HG03469 (cell line): Measurements from ENCODE around the gene TPD52L2.
"Not testable (repeated sequence)": the region's sequence is repeated elsewhere in the genome, so short reads cannot be mapped to it uniquely, and the experiment has no call there.

Source experiments
- ATAC-seq: cut with Tn5 transposase; IDR thresholded peaks from one replicate; pipeline ENCODE4 v1.9.1; 2021; ENCODE audit warnings: mild to moderate bottlenecking, moderate library complexity, moderate number of reproducible peaks; ENCODE audit not compliant: unreplicated experiment

TPD52L2 gene

GRCh38 chr20:63835021-63835858, 29.8 kb upstream of the TPD52L2 start:
- ATAC-seq: no peak

GRCh38 chr20:63836458-63837344, 28.4 kb upstream of the TPD52L2 start:
- no peak for ATAC-seq

GRCh38 chr20:63837479-63837878, 27.6 kb upstream of the TPD52L2 start:
- no peak for ATAC-seq

GRCh38 chr20:63839620-63840019, 25.4 kb upstream of the TPD52L2 start:
- ATAC-seq: no peak

- no peak for ATAC-seq
Measured at GRCh38 chr20:63840405-63840828, 24.7 kb upstream of the TPD52L2 start.

GRCh38 chr20:63842258-63842657, 22.8 kb upstream of the TPD52L2 start:
- ATAC-seq: no peak

- ATAC-seq: no peak
Measured at GRCh38 chr20:63843222-63843621, 21.8 kb upstream of the TPD52L2 start.

GRCh38 chr20:63843778-63844177, 21.3 kb upstream of the TPD52L2 start:
- ATAC-seq: no peak

- no peak for ATAC-seq
Measured at GRCh38 chr20:63844511-63844991, 20.5 kb upstream of the TPD52L2 start.

- ATAC-seq: no peak
Measured at GRCh38 chr20:63846128-63846771, 18.8 kb upstream of the TPD52L2 start.

GRCh38 chr20:63846888-63847236, 18.2 kb upstream of the TPD52L2 start:
- ATAC-seq: no peak

- ATAC-seq: no peak
Measured at GRCh38 chr20:63847237-63848002, 17.6 kb upstream of the TPD52L2 start.

- no peak for ATAC-seq
Measured at GRCh38 chr20:63848003-63848911, 16.8 kb upstream of the TPD52L2 start.

GRCh38 chr20:63850689-63851547, 14.2 kb upstream of the TPD52L2 start:
- ATAC-seq: peak; percentile 42

- ATAC-seq: not testable (repeated sequence)
Measured at GRCh38 chr20:63851548-63851943, 13.5 kb upstream of the TPD52L2 start.

GRCh38 chr20:63853733-63854068, 11.4 kb upstream of the TPD52L2 start:
- not testable (repeated sequence) for ATAC-seq

GRCh38 chr20:63854069-63854765, 10.9 kb upstream of the TPD52L2 start:
- no peak for ATAC-seq

- ATAC-seq: no peak
Measured at GRCh38 chr20:63854766-63855362, 10.2 kb upstream of the TPD52L2 start.
